HG03159 (cell line): Measurements from ENCODE around the gene RBMS2.

ENCODE experiments used
- ATAC-seq: cut with Tn5 transposase; IDR thresholded peaks from one replicate; pipeline ENCODE4 v1.9.1; 2021; ENCODE audit warnings: mild to moderate bottlenecking, moderate library complexity; ENCODE audit not compliant: unreplicated experiment

Gene RBMS2

GRCh38 chr12:56578983-56579546 lies 57.4 kb downstream of the RBMS2 start:
- no peak for ATAC-seq

GRCh38 chr12:56581418-56582145 lies 60.0 kb downstream of the RBMS2 start:
- ATAC-seq = no peak

GRCh38 chr12:56585098-56585497 lies 63.5 kb downstream of the RBMS2 start:
- no peak for ATAC-seq

GRCh38 chr12:56589783-56590182 lies 68.2 kb downstream of the RBMS2 start:
- no peak for ATAC-seq

GRCh38 chr12:56590237-56590830 lies 68.7 kb downstream of the RBMS2 start:
- ATAC-seq = no peak

- no peak for ATAC-seq
Observed at GRCh38 chr12:56591126-56591525, 69.5 kb downstream of the RBMS2 start.

- no peak for ATAC-seq
Observed at GRCh38 chr12:56591961-56592360, 70.3 kb downstream of the RBMS2 start.

- ATAC-seq = no peak
Observed at GRCh38 chr12:56593909-56594621, 72.4 kb downstream of the RBMS2 start.

- no peak for ATAC-seq
Observed at GRCh38 chr12:56596815-56597214, 75.2 kb downstream of the RBMS2 start.

GRCh38 chr12:56599041-56599440 lies 77.4 kb downstream of the RBMS2 start:
- no peak for ATAC-seq

- ATAC-seq = no peak
Observed at GRCh38 chr12:56599797-56600196, 78.2 kb downstream of the RBMS2 start.

- ATAC-seq = no peak
Observed at GRCh38 chr12:56600753-56601152, 79.1 kb downstream of the RBMS2 start.

- ATAC-seq = no peak
Observed at GRCh38 chr12:56601503-56601902, 79.9 kb downstream of the RBMS2 start.

GRCh38 chr12:56602239-56602638 lies 80.6 kb downstream of the RBMS2 start:
- no peak for ATAC-seq

GRCh38 chr12:56604355-56604754 lies 82.7 kb downstream of the RBMS2 start:
- no peak for ATAC-seq

- no peak for ATAC-seq
Observed at GRCh38 chr12:56614627-56615026, 93.0 kb downstream of the RBMS2 start.

GRCh38 chr12:56616244-56616643 lies 94.6 kb downstream of the RBMS2 start:
- no peak for ATAC-seq

GRCh38 chr12:56616925-56617324 lies 95.3 kb downstream of the RBMS2 start:
- ATAC-seq = no peak

- no peak for ATAC-seq
Observed at GRCh38 chr12:56622535-56622934, 100.9 kb downstream of the RBMS2 start.

- no peak for ATAC-seq
Observed at GRCh38 chr12:56626701-56627100, 105.1 kb downstream of the RBMS2 start.

GRCh38 chr12:56628671-56629458 lies 107.2 kb downstream of the RBMS2 start:
- no peak for ATAC-seq
